GM19035 (cell line): ENCODE data around the gene PLA1A.
"Not testable (repeated sequence)": the region's sequence is repeated elsewhere in the genome, so short reads cannot be mapped to it uniquely, and the experiment has no call there.

ENCODE experiments used
- ATAC-seq: cut with Tn5 transposase; IDR thresholded peaks from one replicate; pipeline ENCODE4 v1.9.1; 2021; ENCODE audit not compliant: unreplicated experiment

Gene PLA1A

DNA sequence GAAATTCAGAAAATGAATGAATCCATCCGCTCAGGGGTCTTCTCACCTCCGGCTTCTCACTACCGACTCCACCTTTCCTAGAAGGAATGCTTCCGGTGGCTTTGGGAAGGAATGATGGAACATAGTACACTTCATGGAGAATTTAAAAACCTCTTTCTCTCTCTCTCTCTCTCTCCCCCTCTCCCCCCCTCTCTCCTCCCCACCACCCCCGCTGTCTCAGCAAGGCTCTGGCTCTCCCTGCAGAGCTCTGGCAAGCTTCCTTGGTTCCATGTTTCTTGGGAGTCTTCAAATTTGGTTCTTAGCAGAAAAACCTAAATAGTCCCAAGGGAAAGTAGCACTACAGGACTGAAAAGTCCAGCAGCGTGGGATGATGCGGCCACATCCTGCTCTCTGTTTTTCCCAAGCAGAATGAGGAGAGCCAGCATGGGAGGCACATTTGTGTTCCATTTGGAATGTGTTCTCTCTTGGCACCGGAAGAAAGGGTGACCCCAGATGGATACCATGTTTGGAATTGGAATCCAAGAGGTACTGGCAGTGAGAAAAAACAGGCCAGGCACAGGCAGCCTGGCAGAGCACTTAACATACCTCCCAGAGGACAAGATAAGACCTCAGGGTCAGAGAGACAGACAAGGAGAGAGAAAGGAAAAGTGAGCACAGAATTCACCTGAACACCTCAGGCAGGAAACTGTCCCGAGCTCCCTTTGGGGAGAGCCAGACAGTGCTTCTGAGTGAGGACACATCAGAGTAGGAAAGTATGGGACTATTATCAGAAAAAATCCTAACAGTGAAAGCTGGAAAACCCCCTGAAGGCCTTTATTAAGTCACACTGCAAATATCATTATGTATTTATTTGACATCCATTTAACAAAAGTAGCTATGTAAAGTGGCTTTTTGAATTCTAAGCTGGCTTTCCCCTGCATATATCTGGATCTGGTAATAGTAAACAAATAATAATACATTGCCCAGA is 63.1 kb downstream of the PLA1A start, which contains the start of gene POPDC2:
TSS of gene POPDC2 (minus strand) at position 116 of the 967 bp plus-strand sequence. CDS start 166 bp downstream, outside the sequence.
- no peak for ATAC-seq

GRCh38 chr3:119662604-119663373 is 65.1 kb downstream of the PLA1A start:
- no peak for ATAC-seq

DNA sequence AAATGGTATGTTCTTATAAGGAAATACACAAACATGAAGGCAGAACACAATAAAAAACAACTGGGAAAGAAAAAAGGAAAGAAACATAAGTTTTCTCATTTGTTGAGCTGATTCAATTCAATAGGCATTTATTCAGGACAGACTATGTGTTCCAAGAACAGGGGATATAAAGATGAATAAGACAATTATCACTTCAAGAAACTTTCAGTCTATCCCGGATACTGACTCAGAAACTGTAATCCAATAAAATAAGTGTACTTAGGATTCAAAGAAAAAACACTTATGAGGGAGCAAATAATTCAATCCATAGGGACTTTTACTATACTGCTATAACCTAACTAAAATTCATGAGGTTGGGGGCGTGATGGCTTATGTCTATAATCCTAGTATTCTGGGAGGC is 66.2 kb downstream of the PLA1A start:
- ATAC-seq = no peak

DNA sequence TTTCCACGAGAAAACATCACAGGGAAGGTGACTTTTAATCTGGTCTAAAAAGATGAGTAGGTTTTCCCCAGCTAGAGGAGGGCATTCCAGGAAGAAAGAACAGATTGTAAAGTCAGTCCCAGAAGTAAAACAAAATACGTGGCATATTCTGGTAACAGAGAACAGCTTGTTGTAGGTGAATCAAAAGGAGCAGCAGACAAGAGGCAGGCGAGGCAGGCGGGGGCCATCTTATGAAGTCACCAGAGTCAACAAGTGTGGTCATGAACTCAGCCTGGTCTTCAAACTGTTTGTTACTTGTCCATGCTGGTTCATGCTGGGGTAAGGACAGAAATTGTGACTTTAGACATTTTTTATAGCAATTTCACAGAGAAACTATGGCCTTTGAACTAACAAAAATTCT is 66.7 kb downstream of the PLA1A start:
- ATAC-seq = no peak

DNA sequence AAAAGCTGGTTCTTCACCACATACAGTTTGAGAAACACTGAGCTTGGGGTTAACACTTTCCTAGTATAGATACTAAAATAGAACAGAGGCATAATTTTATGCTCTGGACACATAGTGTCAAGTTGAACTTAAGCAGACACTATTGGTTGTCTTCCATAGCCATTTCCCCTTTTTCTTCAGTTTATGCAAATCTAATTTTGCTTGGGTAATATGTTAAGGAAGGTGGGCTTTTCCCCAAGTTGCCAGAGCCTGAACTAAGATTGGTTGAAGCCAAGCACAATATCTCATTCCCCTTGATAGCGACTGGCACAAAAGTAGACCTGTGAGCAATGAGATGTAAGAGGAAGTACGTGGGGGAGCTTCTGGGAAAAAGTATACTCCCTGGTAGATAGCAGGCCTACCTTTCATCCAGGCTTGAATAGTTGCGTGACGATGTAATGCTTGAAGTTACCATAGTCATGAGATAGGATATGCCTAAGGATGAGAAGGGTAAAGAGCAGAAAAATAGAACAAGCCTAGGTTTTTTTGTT is 67.2 kb downstream of the PLA1A start:
- no peak for ATAC-seq

GRCh38 chr3:119665954-119666559 is 68.4 kb downstream of the PLA1A start:
- ATAC-seq = no peak

- no peak for ATAC-seq
These were observed 72.4 kb downstream of the PLA1A start for GRCh38 chr3:119669906-119670570.

- no peak for ATAC-seq
These were observed 75.1 kb downstream of the PLA1A start for GRCh38 chr3:119672776-119673175.

GRCh38 chr3:119673875-119674274 is 76.2 kb downstream of the PLA1A start:
- no peak for ATAC-seq

DNA sequence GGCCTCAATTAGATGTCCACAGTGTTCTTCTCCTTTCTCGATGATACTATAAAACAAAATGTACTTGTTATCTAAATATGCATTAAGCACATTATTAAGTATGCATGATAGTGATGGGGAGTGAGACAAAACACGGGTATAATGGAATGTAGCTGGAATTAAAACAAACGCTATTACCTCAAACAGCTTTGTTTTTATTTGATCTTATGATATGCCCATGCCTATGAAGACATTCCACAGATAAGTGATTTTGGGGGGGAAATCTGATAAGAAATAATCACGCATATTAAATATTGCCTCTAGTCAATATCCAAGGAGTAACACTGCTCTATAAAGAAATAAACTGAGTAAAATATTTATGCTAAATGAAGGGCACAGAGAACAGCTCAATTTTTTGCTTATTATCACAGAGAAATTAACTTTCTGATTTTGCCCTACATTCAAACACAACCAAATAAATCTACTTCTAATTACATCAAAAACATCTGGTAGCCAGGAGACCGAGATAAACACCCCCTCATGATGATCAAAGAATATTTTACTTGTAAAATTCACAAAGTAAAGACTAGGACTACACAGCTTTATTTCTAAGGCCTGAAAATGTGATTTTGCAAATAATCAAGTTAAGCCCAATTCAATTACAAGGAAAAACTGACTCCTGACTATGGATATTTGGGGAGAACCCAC is 77.6 kb downstream of the PLA1A start:
- ATAC-seq = no peak

DNA sequence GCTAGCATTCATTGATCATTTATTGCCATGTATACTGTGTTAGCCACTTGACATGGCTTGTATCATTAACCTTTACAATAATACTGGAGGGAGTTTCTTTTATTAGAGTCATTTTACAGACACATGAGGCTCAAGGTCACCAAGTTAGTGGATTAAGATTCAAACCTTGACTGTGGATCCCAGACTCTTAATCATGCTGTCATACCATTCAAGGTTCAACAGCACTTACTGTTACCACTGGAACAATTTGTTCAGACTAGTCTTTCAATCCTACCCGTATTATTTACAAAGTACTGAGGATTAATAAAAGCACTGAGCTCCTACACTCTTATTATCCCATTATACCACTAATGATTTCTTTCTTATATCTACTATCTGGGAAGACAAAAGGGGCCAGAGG is 78.3 kb downstream of the PLA1A start:
- ATAC-seq = no peak

- ATAC-seq = peak; percentile 87
These were observed 79.3 kb downstream of the PLA1A start, which contains the start of gene COX17 for GRCh38 chr3:119676771-119677640. Gene COX17, minus strand, starts transcription at chr3:119677406. Its CDS starts 96 bp downstream, at chr3:119677310.

GRCh38 chr3:119677641-119677934 is 79.9 kb downstream of the PLA1A start:
- no peak for ATAC-seq

DNA sequence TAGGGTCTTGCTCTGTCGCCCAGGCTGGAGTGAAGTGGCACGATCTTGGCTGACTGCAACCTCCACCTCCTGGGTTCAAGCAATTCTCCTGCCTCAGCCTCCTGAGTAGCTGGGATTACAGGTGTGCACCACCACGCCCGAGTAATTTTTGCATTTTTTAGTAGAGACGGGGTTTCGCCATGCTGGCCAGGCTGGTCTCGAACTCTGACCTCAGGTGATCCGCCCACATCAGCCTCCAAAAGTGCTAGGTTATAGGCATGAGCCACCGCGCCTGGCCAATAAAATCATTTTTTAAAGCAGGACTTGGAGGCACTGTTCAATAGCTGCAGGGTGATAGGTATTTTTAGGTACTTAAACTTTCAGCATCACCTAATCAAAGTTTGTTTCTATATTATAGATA is 80.5 kb downstream of the PLA1A start:
- not testable (repeated sequence) for ATAC-seq
